Measurements from ENCODE around the gene SPP2. TPM values are rescaled to one million over a fixed set of nuclear protein-coding genes. Genes with fewer than 3 reads are reported as not detected.

SPP2 gene, protein sequence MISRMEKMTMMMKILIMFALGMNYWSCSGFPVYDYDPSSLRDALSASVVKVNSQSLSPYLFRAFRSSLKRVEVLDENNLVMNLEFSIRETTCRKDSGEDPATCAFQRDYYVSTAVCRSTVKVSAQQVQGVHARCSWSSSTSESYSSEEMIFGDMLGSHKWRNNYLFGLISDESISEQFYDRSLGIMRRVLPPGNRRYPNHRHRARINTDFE
- total RNA-seq = not detected in 2 replicates
- polyA plus RNA-seq (2012) = 0.18 TPM

DNA sequence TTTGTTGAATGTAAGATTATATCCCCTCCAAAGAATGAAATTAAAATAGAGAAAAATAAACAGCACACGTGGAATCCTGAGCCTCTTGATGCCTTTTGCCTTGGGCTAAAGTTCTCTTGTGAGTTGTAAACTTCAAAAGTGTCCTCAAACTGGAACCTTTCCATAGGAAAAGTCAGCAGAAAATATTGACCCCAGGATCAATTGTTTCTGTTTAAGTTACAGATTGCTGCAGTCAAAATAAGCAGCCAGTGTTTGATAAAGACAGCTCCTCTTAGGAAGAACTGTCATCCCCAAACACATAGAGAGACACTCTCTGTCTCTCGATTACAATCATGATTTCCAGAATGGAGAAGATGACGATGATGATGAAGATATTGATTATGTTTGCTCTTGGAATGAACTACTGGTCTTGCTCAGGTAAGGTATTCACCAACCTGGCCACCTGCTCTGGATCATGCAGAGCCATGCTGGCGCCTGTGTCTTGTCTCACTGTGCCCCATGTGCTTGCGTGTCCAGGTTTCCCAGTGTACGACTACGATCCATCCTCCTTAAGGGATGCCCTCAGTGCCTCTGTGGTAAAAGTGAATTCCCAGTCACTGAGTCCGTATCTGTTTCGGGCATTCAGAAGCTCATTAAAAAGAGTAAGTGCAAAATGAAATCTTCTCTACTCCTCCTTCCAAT is at the start of gene SPP2:
Gene SPP2 (plus strand): TSS at position 248 of the 681 bp plus-strand sequence. CDS start 85 bp downstream, at position 333.
- DNase-seq (ENCODE audit: low read depth) = peak; percentile 30

DNA sequence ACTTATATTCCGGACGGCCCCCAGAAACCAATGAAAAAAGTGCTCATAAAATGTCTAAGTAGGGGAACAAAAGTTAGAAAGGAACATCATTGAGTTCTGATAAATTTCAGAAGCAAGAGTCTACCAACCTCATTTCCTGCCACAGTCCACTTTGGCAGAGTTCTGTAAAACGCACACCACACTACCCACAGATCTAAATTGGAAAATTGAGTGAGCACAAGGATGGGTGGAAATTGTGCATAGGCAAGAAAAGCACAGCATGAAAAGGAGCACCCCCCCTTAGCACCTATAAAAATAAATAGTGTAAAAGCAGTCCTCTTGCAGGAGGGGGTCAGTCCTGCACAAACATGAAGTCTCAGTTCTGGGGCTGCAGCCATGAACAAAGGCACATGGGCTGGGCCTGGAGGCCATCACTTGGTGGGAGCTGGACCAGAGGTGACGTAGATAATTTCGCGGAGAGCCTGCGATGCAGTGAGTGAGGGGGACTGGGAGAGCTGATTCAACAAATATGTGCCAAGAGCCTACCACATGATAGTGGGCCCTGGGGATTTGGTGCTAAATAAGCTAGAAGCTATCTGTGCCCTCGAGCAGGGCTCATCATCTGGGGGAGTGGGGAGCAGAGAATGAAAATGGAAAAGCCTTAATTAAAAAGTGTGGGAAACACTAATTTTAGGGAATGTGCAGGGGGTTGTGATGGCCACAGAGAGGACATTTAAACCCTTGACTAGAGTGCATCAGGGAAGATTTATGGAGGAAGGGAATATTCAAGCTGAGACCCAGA is 48.9 kb upstream of the SPP2 start:
- no peak for DNase-seq (ENCODE audit: low read depth)

DNA sequence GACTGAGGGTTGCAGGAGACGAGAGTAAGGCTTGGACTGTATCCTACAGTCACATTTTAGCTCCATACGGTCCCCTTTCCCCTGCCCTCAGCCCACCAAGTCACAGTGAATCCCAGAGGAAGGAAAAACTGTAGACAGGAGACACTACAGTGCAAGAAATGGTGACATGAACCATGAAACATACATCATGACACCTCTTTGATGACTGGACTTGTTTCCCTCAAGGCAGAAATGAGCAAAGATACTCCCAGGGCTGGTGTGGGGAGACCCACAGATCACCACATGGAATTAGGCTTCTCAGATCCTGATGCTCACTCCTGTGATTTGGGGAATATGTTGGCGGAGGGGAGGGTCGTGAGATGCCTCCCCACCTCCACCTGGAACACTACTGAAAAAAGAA is 48.2 kb upstream of the SPP2 start:
- DNase-seq (ENCODE audit: low read depth) = no peak

DNA sequence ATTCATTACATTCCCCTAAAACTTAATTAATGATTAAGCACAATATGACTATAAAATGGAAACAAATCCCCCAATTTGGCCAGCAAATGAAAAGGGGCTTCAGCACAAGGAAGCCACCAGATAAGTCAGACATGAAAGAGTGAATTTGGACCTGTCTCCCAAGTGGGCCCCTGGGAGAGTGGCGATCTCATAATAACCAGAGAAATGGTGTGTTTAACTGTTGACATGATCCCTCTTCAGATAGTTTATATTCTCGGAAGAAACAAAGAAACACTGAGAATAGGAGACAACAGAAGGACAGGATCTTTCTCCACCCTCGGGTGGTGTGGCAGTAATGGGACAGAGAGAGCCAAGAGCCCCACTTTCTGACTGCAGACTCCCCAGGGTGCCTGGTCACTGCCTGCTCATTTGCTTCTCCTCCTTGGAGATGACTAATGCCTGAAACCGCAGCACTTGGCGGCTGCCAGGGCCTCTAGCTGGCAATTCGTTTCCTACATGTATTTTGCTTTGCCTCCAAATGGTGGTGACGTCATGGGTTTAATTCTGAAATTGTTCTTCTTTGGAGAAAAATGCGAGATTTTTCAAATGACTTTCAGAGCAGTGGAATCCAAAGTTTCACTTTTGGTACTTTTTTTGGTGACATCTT is 46.4 kb upstream of the SPP2 start:
- peak; percentile 92 for DNase-seq (ENCODE audit: low read depth)

DNA sequence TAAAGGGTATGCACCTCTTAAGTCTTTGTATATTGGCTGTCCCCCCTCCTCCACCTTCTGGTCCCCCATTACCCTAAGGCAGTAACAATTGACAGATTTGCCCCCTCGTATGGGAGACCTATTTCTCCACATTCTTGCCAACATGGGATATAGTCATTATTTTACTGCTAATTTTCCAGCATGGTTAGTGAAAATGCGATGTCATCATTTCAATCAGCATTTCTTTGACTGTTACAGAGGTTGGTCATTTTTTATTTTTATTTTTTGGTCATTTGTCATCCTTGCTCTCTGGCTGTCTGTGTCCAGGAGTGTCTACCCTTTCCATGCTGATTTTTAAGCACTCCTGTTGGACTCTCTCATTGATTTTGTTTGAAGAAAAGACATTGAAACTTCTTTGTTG is 45.4 kb upstream of the SPP2 start:
- no peak for DNase-seq (ENCODE audit: low read depth)

DNA sequence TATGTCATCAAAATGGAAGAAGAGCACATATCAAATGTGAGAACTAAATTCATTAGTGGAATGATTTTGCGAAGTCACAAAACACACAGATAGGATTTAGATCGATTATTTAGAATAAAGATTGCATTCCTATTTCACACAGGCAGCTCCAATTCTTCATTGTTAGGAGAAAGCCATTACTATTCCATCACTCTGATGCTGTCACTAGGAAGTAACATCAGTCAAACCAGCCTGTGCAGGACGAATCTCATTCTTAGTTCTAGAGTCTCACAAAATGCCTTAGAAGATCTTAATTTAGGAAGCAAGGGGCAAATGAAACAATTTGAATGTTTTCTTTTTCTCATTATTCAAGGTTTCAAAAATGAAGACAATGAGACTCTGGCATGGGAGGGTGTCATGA is 44.0 kb upstream of the SPP2 start:
- DNase-seq (ENCODE audit: low read depth) = no peak

DNA sequence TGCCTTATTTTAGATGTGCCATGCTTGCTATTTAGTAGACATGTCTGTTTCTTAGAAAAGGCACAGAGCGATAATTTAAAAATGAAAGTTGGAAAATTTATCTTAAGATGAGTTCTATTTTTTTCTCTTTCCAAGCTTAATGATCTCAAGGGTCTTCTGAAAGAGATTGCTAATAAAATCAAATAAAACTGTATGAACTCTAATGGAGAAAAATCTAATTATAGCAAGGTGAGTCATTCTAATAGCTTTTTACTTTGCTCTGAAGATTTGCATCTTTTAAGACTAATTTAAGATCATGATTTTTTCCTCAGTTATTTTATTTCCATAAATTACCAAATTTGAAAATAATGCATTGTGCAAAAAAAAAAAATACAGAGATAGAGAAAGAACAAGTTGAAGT is 36.1 kb upstream of the SPP2 start:
- DNase-seq (ENCODE audit: low read depth) = no peak

DNA sequence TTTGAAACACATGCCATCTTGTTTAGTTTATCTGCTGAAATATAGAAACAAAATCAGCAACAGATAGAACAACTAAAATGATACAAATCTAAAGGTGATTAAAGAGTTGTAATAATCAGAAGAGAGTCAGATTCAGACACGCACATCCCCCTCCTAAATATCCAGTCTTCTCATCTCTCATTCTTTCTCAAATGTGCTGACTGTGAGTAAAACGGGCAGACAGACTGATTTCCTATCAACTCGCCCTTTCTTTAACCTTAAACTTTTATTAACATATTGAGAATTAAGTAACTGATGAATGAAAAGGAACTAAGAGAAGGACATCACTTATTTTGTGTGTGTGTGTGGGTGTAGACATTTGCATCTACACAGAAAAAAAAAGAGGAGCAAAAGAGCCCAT is 34.6 kb upstream of the SPP2 start:
- no peak for DNase-seq (ENCODE audit: low read depth)

DNA sequence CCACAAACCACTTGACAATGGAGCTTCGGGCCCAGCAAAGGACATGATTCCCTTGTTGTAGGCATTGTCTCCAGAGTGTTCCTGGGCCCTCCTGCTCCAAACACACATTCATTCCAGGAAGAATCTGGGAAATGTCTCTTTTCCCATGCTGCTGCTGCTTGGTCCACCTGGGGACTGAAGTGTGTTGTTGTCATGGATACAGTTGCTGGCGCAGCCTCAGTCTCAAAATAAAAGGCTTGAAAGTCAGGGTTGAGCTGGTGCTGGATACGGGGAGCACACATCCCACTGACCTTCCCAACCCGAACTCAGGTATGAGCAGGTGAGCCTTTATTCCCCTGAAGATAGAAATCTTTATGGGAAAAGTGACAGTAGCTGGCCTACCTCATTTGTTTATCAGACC is 30.6 kb upstream of the SPP2 start:
- DNase-seq (ENCODE audit: low read depth) = no peak

DNA sequence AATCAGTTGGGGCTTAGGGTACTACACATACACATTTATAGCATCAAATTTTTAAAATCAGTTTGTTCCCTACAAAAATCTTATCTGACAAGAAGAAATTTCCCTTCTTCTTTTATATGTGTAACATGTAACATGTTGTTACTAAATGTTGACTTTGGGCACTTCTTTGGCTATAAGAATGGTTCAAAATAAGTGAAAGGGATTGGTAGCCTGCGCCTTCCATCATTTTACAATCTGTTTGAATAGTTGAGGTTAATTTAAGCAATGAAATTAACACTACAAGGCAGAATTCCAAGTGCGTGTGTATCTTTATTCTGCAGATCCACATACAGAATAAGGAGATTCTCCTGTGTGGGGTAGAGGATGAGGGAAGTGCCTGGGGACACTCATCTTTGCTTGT is 30.2 kb upstream of the SPP2 start:
- DNase-seq (ENCODE audit: low read depth) = no peak

DNA sequence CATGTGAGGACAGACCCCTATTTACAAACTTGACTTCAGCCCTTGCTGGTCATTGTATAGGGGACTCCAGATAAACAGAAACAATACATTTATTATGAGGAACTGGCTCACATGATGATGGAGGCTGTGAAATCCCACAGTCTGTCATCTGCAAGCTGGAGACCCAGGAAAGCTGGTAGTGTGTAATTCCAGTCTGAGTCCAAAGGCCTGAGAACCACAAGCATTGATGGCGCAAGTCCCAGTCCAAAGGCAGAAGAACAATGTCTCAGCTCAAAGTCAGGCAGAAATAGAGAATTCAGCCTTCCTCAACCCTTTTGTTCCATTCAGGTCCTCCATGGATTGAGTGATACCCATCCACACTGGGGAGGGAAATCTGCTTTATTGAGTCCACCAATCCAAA is 28.1 kb upstream of the SPP2 start:
- DNase-seq (ENCODE audit: low read depth) = no peak

DNA sequence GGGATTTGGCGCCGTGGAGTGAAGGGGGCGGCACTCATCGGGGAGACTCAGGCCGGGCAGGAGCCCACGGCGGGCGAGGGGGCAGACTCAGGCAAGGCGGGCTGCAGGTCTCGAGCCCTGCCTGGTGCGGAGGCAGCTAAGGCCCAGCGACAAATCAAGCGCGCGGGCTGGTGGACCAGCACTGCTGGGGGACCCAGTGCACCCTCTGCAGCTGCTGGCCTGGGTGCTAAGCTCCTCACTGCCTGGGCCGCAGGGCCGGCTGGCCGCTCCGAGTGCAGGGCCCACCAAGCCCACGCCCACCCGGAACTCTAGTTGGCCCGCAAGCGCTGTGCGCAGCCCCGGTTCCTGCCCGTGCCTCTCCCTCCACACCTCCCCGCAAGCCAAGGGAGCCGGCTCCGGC is 26.2 kb upstream of the SPP2 start:
- DNase-seq (ENCODE audit: low read depth) = no peak

DNA sequence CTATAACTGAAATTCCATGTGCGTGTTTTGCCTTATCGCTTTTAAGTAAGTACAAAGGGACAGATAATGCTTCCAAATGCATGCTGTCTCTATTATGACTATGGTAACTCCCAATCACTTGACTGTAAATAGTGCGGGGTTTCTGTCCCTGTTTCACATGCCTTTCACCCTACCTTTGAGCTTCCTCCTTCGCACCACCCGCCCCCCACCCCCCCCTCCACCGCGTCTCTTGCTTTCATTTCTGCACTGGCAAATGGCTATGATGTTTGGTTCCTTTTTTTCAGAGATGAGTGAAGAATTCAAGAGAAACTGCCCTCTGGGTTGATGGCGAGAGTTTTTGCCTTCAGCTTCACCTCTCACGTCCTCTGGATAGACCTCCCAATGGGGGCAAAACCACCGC is 25.0 kb upstream of the SPP2 start:
- no peak for DNase-seq (ENCODE audit: low read depth)

DNA sequence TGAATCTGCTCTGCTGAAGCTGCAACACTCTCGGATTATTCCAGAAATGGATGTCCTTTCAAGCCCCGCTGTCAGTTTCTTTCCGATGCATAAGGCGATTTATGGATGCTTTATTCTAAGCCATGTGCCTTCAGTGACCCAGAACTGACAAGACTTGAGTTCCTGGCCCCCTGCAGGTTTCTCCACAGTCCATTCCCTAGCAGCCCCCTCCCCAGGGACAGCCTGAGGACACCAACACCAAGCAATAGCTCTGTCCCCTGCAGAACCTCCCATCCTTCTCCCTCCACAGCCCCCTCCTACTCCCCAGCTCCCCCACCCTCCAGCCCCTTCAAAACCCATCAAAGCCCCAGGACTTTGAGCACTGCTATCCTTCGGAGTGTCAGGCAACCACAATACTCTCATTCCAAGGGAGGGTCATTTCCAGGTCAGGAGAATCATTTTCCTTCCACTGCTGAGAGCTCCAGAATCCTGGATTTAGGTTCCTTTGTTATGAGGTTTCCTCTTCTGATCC is 24.6 kb upstream of the SPP2 start:
- peak; percentile 45 for DNase-seq (ENCODE audit: low read depth)

DNA sequence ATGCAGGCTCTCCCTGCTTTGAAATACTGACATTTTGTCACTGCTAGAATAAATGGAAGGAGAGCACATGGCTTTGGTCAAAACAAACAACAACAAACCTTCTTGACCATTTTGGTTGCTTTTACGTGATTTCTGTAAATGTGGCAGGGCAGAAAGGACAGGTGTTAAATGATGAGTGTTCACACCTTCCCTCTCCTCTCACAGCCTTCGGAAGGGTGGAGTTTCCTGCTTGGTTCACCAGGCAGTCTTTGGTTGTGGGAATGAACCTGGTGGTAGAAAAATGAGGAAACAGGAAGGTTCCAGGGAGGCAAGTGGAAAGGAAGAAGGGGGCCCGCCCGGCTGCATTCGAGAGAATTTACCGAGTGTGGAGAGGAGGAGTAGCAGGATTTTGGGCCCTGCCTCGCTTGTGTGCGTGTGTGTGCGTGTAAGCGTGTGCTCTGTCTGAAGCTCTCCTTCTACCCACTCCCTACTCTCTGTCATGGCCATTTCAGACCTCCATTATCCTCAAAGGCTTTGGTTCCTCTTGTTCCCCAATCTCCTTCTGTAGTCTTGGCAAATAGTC is 23.7 kb upstream of the SPP2 start:
- no peak for DNase-seq (ENCODE audit: low read depth)

DNA sequence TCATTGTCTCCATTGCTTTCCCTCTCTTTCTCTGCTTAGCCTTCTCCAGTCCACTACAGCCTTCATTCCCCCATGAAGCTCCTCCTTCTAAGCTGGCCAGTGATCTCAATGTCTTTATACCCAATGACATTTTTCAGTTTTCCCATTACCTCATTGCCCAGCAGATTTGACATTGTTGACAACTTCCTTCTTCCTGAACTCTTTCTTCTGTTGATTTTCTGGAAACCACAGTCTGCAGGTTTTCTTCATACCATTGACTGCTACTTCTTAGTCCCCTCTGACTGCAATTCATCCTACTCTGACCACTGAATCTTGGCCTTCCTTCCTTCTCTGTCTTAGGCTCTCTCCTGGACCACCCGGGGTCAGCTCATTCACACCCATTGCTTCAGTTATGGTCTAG is 22.9 kb upstream of the SPP2 start:
- DNase-seq (ENCODE audit: low read depth) = no peak

DNA sequence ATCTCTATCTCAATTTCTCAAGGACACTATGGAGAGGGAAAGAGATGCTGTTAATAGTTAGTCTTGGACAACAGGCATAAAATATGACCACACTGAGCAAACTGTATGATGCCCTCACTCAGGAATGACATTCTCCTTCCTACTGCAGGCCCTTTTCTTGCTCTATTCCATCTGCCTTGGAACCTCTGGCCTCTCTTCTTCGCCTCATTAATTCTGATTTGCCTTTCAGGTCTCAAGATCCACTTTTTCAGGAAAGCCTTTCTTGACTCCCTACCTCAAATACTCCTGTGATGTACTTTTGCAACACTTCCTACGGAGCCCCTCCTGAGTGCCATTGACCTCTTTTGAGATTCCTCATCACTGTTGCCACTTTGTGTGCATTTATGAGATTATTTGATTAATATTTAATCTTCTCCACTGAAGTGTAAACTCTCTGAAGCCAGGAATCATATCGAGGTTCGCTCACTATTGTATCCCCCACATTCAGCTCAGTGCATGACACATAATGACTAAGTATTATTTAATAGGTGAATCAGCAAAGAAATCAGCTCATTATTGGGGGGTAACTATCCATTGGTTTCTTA is 21.3 kb upstream of the SPP2 start:
- DNase-seq (ENCODE audit: low read depth) = no peak

DNA sequence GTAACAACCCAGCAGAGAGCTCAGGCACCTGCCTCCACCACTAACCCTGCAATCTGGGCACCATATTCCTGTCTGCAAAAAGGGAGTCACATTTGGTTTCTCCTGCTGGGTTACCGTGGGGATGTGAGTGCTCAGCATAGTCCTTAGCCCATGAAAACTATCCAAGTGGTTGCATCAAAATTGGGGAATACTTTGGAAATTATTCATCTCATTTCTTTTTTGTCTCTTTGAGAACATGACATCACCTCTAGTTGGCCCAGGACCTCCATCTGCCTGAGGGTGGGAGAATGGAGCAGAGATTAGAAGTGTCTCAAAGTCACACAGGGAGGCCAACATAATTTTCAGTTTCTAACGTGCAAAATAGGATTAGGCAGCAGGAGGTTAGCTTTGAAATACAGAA is 19.3 kb upstream of the SPP2 start:
- no peak for DNase-seq (ENCODE audit: low read depth)

DNA sequence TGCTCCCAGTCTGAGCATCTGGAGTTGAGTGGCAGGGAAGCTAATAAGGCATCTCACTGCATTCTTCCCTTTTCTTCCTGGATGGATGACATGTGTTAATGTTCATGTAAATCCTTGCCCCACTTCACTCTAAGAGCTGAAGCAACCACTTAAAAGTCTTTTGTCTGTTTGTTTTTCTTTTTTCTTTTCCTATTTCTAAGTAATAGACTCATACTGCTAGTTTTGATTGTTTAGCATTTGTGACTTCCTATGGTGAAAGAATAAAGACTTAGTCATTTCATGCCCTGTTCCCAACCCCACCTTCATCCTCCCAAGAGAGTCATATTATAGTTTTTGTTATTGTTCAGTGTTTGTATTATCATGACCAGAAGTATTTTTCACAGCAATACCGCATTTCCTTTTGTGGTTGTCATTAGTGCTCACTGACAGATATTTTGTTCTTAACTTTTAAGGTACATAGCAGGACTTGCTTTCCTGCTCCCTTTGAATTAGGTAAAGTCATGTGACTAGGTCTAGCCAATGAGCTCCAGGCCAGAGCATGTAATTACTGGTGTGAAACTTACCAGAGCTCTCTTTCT is 18.1 kb upstream of the SPP2 start:
- no peak for DNase-seq (ENCODE audit: low read depth)

DNA sequence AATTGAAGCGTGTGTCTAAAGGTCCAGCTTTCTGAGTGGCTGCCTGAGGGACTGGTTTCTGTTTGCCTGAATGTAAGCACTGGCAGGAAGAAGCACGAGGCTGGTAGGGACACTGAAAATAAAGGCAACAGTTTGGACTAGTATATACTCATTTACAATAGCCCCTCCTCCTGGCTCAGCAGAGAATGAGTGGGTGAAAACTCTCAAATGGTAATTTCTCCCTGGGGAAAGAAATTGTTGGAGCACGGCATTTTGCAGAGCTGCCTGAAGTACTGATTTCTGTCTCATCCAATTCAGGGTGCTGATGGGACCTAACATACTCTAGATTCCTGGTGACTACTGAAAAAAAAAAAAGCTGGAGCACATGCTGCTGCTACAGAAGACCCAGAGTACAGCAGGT is 17.3 kb upstream of the SPP2 start:
- DNase-seq (ENCODE audit: low read depth) = no peak

DNA sequence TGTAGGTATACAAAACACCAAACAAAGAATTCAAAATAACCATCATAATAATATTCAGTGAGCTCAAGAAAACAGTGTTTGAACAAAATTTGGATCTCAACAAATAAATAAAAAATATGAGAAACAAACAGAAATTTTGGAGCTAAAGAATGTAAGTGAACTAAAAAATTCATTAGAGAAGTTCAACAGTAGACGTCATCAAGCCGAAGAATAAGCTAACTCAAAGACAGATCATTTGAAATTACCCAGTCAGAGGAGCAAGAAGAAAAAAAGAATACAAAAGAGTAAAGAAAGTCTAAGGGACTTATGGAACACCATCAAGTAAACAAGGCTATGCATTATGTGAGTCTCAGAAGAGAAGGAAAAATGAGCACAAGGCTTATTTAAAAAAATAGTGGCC is 16.6 kb upstream of the SPP2 start:
- DNase-seq (ENCODE audit: low read depth) = no peak

Measured in myocyte (in vitro differentiated cells).